Central memory CD8-positive, alpha-beta T cell (primary cell): ENCODE measurements around the gene KIAA0232.

Experiments used
- ATAC-seq: fragments of 150-1000 bp; cut with Tn5 transposase; replicated peaks from 2 replicates; pipeline ENCODE4 v1.10.0; 2022; ENCODE audit warnings: mild to moderate bottlenecking, moderate FRiP score, moderate number of reproducible peaks; ENCODE audit not compliant: poor library complexity, severe bottlenecking; ENCODE audit errors: extremely low read depth
- DNase-seq, 2 donors: peaks; one replicate each; pipeline ENCODE4 v3.0.0; 2021; ENCODE audit warnings: low spot score in 2 of 2
- H3K27ac Mint-ChIP-seq: one replicate; pipeline ENCODE4 v1.8.0; 2022; ENCODE audit warnings: low read depth, mild to moderate bottlenecking, moderate library complexity, mixed read lengths
- H3K27me3 Mint-ChIP-seq: one replicate; pipeline ENCODE4 v1.8.0; 2022; ENCODE audit warnings: mixed read lengths
- H3K36me3 Mint-ChIP-seq: one replicate; pipeline ENCODE4 v1.8.0; 2022; ENCODE audit warnings: mild to moderate bottlenecking, moderate library complexity, mixed read lengths; ENCODE audit not compliant: insufficient read depth
- H3K4me1 Mint-ChIP-seq: one replicate; pipeline ENCODE4 v1.8.0; 2022; ENCODE audit warnings: mixed read lengths
- H3K4me3 Mint-ChIP-seq: one replicate; pipeline ENCODE4 v1.8.0; 2022; ENCODE audit warnings: mild to moderate bottlenecking, moderate library complexity, mixed read lengths
- H3K9me3 Mint-ChIP-seq: one replicate; pipeline ENCODE4 v1.8.0; 2022; ENCODE audit warnings: mixed read lengths

KIAA0232 gene

DNA sequence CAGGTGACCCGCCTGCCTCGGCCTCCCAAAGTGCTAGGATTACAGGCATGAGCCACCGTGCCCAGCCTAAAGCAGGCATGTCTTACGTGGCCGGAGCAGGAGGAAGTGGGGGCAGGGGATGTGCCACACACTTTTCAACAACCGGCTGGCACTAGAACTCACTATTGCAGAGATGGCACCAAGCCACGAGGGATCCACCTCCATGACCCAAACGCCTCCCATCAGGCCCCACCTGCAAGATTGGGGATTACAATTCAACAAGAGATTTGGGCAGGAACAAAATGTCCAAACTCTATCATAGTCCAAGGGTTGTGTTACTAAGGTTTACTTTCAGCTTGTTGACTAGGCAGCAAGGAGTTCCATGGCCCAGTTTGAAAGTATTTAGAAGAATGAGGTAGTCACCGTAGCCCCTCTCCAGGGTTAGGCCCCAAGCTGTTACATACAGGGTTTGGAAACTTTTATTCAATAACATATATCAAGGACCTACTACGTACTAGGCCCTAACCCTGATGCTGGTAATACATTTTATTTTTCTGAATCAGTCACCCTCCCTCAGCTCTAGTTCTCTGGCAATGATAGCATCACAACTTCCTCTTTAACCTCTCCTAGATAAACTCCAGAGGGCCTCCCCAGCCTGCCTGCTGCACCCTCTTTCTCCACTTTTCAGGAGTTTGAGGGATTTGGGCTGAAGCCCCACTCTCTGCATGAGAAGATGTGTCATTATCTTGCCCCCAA lies 109.1 kb downstream of the KIAA0232 start:
- Mint-ChIP-seq H3K27me3 (no peaks in the 10 kb centered on the region), H3K4me1 (peaks cover 16% of the 10 kb centered on the region), H3K27ac (peak overlapping the region; percentile 76), H3K36me3 (peaks cover 3% of the 10 kb centered on the region), H3K9me3 (no peaks in the 10 kb centered on the region), H3K4me3 (peak overlapping the region; percentile 58)
- DNase-seq (no peak), ATAC-seq (peak; percentile 25)

- peak overlapping the region; percentile 76 for H3K27ac Mint-ChIP-seq
- peak overlapping the region; percentile 58 for H3K4me3 Mint-ChIP-seq
- DNase-seq (no peak), ATAC-seq (peak; percentile 79)
- peaks cover 2% of the 10 kb centered on the region for H3K36me3 Mint-ChIP-seq
- H3K4me1 Mint-ChIP-seq = peaks cover 16% of the 10 kb centered on the region
- H3K27me3 Mint-ChIP-seq = no peaks in the 10 kb centered on the region
- H3K9me3 Mint-ChIP-seq = no peaks in the 10 kb centered on the region
Measured at GRCh38 chr4:6892190-6892908, 109.8 kb downstream of the KIAA0232 start.

- peak overlapping the region; percentile 76 for H3K27ac Mint-ChIP-seq
- ATAC-seq (no peak), DNase-seq (no peak)
- peaks cover 16% of the 10 kb centered on the region for H3K4me1 Mint-ChIP-seq
- H3K27me3 Mint-ChIP-seq = no peaks in the 10 kb centered on the region
- H3K36me3 Mint-ChIP-seq = peaks cover 2% of the 10 kb centered on the region
- no peaks in the 10 kb centered on the region for H3K9me3 Mint-ChIP-seq
- H3K4me3 Mint-ChIP-seq = peak overlapping the region; percentile 58
Measured at GRCh38 chr4:6892909-6893202, 110.3 kb downstream of the KIAA0232 start.

DNA sequence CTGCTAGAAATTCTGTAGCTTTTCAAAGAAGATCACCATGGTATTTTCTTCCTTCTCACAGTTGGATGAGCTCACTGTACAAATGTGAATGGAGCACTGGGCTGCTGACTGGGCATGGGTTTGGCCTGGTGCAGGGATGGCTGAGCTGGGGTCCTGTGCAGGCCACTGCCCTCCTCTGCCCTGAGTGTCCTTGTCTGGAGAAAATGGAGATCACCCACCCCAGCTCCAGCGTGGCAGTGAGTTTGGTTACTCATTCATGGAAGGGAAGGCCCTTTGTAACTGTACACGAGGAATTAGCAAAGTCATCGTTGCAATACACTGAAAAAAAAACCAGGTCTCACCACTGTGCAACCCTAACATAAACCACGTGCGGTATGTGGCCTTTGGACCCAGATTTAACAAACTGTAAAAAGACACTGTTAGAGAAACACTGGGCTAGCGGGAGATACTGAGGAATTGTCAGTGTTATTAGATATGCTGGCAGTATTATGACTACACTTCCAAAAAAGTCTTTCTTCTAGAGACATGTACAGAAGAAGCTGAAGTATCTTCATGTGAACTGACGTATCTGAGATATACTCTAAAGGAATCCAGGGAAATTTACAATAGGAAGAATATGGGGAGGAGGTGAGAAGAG lies 111.0 kb downstream of the KIAA0232 start:
- Mint-ChIP-seq H3K4me3 (no peak overlapping the region), H3K27ac (peak overlapping the region; percentile 76)
- no peak for ATAC-seq

GRCh38 chr4:6894086-6894478 lies 111.6 kb downstream of the KIAA0232 start:
- ATAC-seq = no peak
- Mint-ChIP-seq H3K9me3 (no peaks in the 10 kb centered on the region), H3K36me3 (peaks cover 2% of the 10 kb centered on the region), H3K4me3 (no peak overlapping the region), H3K4me1 (peaks cover 22% of the 10 kb centered on the region), H3K27ac (peak overlapping the region; percentile 76), H3K27me3 (no peaks in the 10 kb centered on the region)
- DNase-seq = no peak

More for the DNA sequence above, 111.0 kb downstream of the KIAA0232 start:
- no peak for DNase-seq
- peaks cover 17% of the 10 kb centered on the region for H3K4me1 Mint-ChIP-seq
- H3K36me3 Mint-ChIP-seq = peaks cover 2% of the 10 kb centered on the region
- H3K27me3 Mint-ChIP-seq = no peaks in the 10 kb centered on the region
- no peaks in the 10 kb centered on the region for H3K9me3 Mint-ChIP-seq

- H3K27ac Mint-ChIP-seq = peak overlapping the region; percentile 79
- no peak overlapping the region for H3K4me3 Mint-ChIP-seq
- H3K9me3 Mint-ChIP-seq = no peaks in the 10 kb centered on the region
- DNase-seq (no peak), ATAC-seq (no peak)
- peaks cover 2% of the 10 kb centered on the region for H3K36me3 Mint-ChIP-seq
- H3K4me1 Mint-ChIP-seq = peaks cover 30% of the 10 kb centered on the region
- no peaks in the 10 kb centered on the region for H3K27me3 Mint-ChIP-seq
Measured at GRCh38 chr4:6894528-6895498, 112.3 kb downstream of the KIAA0232 start.

GRCh38 chr4:6896035-6896434 lies 113.5 kb downstream of the KIAA0232 start:
- Mint-ChIP-seq H3K4me1 (peaks cover 39% of the 10 kb centered on the region), H3K27ac (peak overlapping the region; percentile 35), H3K4me3 (no peak overlapping the region), H3K36me3 (peaks cover 4% of the 10 kb centered on the region), H3K27me3 (no peaks in the 10 kb centered on the region), H3K9me3 (no peaks in the 10 kb centered on the region)
- no peak for ATAC-seq
- no peak for DNase-seq

GRCh38 chr4:6898763-6899162 lies 116.2 kb downstream of the KIAA0232 start:
- DNase-seq (no peak), ATAC-seq (peak; percentile 23)
- no peaks in the 10 kb centered on the region for H3K9me3 Mint-ChIP-seq
- peak overlapping the region; percentile 69 for H3K4me3 Mint-ChIP-seq
- peaks cover 23% of the 10 kb centered on the region for H3K4me1 Mint-ChIP-seq
- H3K27ac Mint-ChIP-seq = peak overlapping the region; percentile 88
- peaks cover 2% of the 10 kb centered on the region for H3K36me3 Mint-ChIP-seq
- H3K27me3 Mint-ChIP-seq = no peaks in the 10 kb centered on the region

- Mint-ChIP-seq H3K4me3 (peak overlapping the region; percentile 69), H3K36me3 (peaks cover 2% of the 10 kb centered on the region), H3K9me3 (no peaks in the 10 kb centered on the region), H3K27me3 (no peaks in the 10 kb centered on the region), H3K27ac (peak overlapping the region; percentile 88), H3K4me1 (peaks cover 23% of the 10 kb centered on the region)
- DNase-seq (no peak), ATAC-seq (no peak)
Measured at GRCh38 chr4:6900181-6900812, 117.8 kb downstream of the KIAA0232 start.

DNA sequence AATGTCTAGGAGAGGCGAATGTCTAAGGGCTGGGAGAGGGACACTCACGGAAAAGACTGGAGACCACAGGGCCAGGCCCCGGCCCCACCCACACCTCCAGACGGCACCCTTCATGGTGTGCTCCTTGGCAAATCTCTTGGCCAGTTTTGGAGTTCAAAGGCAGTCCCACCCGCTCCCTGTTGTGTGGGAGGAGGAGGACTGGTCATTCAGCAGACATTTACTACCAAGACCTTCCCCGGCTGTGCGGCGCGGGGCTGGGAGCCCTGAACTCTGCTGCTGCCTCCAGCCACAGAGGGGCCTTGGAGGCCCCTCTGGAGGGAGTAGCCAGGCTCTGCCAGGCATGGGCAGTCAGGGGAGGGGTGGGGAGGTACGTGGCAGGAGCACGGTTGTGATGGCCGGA lies 118.4 kb downstream of the KIAA0232 start:
- no peak for ATAC-seq
- Mint-ChIP-seq H3K4me1 (peaks cover 23% of the 10 kb centered on the region), H3K4me3 (no peak overlapping the region)

GRCh38 chr4:6901669-6902317 lies 119.3 kb downstream of the KIAA0232 start:
- H3K9me3 Mint-ChIP-seq = no peaks in the 10 kb centered on the region
- DNase-seq (no peak), ATAC-seq (no peak)
- no peak overlapping the region for H3K27ac Mint-ChIP-seq
- H3K36me3 Mint-ChIP-seq = peaks cover 2% of the 10 kb centered on the region
- no peaks in the 10 kb centered on the region for H3K27me3 Mint-ChIP-seq
- H3K4me1 Mint-ChIP-seq = peaks cover 23% of the 10 kb centered on the region
- H3K4me3 Mint-ChIP-seq = no peak overlapping the region

More for the DNA sequence above, 118.4 kb downstream of the KIAA0232 start:
- H3K27ac Mint-ChIP-seq = peak overlapping the region; percentile 88
- peaks cover 2% of the 10 kb centered on the region for H3K36me3 Mint-ChIP-seq
- no peaks in the 10 kb centered on the region for H3K9me3 Mint-ChIP-seq
- no peaks in the 10 kb centered on the region for H3K27me3 Mint-ChIP-seq
- DNase-seq = no peak
